Activated CD4-positive, alpha-beta T cell treated with anti-CD3 and anti-CD28 coated beads for 4 hours (primary cell): Measurements from ENCODE around the gene ZFAND3.

Source experiments
- DNase-seq, 2 donors: peaks; one replicate each; pipeline ENCODE4 v3.0.0-alpha.2; 2020

Gene ZFAND3

DNA sequence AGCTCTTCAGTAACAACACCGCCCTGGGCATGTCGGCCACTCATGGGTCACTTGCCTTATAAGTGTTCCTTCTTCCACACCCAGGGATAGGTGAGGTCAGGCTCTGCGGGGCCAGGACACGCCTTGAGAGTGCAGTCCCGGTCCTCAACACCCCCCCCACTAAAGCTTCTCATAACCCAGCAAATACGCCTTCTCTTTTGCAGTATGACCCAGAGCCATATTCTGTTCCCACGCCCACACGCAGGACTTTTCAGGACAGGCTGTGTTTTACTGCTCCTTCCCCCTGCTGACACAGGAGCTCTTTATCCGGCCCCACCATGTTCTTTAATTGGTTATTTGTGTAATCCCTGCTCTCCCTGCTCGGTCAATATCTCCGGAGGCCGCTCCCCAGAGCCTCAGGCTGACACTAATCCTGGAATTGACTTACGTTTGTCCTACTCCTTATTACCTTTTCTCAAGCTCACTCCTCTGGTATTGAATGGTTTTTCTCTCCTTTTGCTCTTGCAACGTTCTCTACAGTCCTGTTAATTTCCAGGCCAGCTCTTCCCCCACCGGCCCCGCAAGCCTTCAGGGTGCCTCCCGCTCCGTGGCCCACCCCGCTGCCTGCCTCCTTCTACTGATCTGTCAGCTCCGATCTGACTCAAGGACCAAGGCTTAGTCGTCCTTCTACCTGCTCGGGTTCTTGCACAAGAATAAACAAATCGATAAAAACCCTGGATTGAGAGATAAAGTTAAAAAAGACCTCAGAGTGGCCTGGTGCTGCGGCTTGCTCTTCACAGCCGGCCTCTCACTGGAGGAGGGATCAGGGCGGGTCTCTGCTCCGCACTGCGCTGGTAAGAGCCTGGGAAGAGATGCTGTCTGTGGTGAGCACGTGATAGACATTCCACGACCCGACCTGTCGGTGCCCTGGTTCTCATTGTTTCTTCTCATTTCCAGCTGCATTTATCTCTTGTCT lies 357.5 kb downstream of the ZFAND3 start:
- no peak for DNase-seq

DNA sequence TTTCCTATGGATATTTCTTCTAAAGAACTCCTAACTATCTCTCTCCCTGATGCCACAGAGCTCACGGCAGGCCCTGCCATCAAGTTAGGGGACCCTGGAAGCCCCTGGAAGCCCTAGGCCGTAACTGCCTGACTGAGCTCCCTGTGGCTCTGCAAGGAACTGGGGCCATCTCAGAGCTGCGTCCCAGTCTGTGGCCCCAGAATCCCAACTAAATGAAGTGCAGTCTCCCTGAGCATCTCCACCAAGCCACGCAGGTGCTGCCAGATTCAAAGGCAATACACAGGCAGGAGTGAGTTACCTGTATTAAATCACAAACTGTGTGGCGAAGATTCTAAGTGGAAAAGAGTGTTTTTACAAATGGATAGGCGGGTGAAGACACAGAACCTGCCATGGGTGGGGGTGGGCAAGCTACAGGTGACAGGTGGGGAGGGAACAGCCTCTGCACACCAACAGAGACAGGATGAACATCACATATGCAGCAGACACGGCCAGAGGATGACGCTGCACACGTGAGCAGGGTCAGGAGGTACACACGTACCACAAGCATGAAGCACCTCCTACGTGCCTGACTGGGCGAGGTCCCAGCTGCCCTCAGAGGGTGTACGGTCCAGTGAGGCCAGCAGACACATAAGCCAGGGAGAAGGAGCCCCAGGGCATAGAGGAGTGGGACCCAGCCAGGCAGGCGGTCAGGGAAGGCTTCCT lies 358.5 kb downstream of the ZFAND3 start:
- DNase-seq, result no peak

DNA sequence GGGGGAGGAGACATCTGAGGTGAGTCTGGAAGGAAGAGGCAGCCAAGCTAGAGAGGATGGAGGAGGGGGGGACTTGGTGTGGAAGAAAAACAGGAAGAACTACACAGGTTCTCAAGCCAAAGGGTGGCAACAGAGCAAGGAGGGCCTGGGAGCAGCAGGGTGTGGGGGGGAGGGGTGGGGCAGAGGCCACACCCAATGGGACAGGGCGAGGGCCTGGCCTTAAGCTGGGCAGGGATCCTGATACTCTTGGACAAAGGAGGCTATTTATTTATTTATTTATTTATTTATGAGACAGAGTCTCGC lies 359.0 kb downstream of the ZFAND3 start:
- DNase-seq, result no peak

DNA sequence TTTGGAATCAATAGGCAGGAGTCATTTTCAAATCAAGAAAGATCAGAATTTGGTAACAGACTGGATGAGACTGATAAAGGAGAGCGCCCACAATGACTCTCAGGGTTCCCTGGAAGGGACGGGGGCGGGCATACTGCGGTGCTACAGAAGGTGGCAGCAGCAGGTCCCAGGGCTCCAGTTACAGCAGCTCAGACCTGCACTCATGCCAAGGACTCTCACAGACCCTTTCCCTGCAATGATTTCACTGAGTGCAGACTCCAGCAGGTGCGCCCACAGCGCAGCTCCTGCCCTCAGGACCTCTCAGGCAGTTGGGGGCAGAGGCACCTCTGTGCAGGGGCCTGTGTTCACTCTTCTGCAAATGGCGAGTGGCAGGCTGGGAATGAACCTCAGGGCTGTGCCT lies 359.8 kb downstream of the ZFAND3 start:
- DNase-seq, result no peak

DNA sequence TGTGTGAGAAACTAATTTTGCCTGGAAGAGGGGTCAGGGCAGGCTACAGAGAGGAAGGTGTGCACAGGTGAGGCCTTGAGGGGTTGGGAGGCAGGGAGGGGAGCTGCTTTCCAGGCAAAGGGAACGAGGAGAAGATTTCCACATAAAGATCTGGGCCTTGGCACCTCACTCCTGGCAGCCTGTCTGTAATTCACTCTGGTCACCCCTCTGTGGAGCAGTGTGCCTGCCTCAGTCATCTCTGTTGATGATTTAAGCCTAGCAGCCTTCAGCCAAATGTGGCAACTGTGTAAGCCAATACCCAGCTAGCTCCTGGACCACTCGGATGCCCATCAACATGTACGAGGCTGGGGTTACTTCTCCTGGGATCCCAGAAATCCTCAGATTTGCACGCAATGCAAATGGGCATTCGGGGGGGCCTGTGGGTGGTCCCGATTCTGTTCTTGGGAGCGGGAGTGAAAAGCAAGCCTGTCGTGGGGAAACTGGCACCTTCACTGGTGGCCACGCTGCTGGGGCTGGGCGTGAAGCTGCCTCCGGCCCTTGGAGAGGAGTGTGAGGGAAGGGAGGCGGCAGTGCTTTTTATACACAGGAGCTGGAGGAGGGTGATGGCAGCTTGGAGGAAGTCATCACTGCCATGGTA lies 360.4 kb downstream of the ZFAND3 start:
- no peak for DNase-seq

DNA sequence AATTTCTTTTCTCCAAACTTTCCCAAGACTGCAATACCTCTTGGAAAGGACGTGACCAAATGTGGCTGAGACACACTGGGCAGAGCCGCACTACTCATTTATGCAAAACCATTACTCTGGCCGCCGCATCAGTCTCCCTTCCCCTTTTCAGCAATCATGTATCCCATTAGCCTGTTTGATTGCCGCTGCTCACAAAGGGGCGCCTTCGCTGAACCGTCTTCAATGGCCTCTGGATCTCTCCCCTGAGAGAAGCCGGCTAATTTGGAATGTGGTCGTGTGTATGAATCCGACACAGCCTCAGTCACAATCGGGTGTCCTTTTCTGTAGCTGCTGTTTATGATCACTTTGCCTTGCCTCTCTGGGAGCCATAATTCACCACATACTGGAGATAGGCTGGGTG lies 361.1 kb downstream of the ZFAND3 start:
- DNase-seq, result no peak

DNA sequence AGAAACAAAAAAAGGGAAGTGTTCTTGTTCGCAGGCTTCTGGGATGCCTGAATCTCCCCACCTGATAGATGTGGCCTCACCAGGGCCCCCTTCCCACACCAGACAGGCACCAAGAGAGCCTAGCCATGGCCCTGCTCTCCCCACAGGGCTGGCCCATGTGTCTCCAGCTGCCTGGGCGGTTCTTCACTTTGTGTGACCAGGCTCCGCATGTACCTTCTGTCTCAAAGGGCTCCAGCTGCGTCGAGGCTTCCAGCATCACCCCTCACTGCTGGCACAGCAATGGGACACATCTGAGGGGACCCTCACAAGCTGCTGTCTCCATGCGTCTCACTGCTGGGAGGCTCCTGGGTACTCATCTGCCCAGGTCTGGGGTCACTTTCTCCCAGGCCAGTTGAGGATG lies 362.9 kb downstream of the ZFAND3 start:
- no peak for DNase-seq

DNA sequence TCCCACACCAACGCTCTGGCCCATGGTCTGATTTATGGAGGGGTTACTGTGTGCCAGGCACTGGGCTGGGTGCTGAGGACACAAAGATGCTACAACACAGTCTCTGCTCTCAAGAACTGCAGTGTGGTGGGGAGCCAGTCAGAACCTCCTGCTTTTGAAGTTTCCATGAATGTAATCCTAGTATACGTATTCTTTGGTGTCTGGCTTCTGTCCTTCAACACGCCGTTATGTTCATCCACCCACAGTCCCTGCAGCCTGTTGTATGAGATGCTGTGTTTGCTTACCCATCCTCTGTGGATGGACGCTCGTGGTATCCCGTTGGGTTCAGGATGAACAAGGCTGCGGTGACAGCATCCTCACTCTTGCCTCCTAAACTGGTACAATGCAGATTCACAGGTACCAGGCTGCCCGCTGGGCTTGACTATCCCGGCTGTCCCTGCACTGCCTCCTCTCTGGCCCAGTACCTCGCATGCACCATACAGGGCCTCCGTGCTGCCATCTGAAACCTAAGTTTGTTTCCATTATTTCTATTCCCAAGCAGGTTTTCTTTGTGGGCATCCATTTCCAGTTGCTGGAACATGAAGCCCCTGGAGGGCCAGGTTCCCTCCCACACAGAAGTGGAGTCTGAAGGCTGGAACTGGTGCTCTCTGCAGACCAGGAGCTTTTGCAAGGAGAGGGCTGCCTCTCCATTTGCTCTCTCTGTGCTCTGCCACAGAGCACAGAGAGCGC lies 364.5 kb downstream of the ZFAND3 start:
- DNase-seq, result no peak

DNA sequence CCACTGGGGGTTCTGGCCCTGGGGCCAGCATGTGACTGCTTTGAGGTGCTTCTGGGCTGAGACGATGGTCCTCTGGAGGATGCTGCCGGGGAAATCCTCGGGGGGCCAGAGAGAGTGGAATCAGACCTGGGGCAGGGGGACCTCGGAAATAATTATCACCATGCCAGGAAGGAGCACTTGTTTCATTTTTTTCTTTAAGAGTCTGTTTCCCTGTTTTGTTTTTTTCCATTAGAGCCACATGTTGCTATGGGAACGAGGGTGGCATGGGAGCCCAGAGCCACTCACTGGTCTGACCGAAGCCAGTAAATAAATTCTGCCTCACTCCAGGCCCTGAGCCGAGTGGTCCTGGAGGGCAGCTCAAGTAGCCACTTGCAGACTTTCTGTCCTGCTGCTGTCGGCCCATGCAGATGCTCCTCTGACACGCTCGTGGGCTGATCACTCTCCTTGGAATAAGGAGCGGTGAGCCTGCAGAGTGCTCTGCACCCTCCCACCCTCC lies 365.1 kb downstream of the ZFAND3 start:
- DNase-seq, result no peak

DNA sequence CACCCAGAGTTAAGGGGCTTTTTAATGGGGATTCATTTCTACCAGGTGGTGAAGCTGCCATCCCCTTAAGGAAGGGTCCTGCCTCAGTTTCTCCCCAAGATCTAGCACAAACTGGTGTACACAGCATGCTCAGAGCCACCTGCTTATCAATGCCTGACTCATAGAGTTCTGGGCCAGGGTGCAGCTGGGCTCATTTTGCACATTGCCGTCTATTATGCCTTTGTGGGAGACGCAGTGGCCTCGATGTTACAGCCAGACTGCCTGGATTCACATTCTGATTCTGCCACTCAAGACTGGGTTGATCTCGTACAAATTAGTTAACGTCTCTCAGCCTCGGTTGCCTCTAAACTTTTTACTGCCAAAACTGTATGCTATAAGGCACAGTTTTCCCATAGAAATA lies 365.7 kb downstream of the ZFAND3 start:
- DNase-seq, result no peak

DNA sequence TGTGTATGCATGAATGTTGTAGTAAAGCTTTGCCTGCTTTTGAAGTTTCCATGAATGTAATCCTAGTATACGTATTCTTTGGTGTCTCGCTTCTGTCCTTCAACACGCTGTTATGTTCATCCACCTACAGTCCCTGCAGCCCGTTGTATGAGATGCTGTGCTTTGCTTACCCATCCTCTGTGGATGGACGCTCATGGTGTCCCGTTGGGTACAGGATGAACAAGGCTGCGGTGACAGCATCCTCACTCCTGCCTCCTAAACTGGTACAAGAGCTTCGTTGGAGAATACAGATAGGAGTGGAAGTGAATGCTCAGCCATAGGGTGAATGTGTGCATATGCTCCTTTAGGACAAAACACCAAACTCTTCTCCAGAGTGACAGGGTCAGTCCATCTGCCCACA lies 366.2 kb downstream of the ZFAND3 start:
- DNase-seq, result no peak

DNA sequence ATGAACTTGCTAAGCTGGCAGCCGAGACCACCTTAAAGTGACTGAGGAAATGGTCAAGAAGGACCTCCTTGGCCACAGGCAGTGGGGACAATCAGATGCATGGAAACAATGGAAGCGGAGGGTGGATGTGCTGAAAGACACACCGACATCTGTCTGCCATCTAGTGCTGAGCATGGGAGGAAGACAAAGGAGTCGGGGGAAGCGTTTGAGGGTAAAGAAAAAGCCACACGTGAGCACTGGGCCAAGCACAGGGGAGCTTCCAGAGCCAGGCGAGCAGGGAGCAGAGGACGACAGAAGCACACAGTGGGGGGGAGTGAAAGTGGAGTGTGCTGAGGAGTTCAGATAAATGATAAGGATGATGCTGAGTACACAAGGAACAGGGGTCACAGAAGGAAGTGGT lies 367.8 kb downstream of the ZFAND3 start:
- no peak for DNase-seq

DNA sequence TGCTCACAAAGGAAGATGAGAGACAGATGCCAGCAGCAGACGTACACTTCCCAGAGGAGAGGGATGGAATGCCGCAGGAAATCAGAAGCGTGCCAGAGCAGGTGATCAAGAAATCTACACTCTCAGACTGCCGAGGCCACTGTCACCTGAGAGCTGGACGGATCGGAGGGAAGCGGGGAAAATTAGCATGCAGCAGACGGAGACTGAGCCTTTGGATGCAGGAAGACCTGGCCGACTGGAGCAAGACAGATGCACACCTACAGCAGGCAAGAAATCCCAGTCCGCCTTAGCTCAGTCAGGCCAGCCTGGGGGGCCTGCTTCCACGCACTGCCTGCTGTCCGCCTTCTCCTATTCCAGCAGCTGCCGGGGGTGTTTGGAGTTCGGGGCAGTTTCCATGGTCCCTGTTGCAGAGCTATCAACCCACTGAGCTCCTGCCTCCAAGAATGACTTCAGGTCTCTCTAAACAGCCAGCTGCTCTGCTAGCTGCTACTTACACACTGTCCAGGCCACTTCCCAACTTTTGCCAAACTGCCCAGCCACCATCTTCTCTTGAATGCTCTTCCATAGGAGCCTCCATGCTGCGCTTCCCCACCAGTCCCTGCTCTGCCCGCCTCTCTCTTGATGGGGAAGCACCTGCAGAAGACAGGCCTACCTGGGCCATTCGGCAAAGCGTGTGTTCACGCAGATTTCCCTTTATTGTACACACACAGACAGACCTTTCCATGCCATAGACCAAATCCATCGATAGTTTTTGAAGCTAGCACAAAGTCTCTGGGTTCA lies 368.5 kb downstream of the ZFAND3 start:
- DNase-seq, result no peak

DNA sequence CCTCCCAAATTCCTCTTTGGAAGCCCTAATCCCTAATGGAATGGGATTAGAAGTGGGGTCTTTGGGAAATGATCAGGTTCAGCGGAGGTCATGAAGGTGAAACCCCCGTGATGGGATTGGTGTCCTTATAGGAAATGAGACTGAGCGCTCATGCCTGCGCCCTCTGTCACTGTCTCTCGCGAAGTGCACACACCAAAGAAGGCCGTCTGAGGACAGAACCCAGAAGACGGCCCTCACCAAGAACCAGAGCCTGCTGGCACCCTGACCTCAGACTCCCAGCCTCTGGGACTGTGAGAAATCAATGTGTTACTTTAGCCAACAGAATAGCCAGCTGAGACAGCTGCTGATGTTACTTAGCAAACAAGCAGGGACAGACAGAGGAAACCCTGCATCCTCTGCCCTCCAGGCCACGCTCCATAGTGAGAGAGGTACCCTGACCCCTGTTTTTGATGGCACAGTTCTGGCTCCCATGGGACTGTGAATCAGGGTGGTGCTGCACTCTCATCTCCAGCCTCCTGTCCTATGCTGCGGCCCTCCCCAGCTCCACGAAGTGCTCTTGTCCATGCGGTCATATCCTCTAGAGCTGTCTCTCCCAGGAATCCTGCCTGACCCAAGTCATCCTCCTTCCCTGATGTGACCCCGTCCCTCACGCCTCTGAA lies 369.3 kb downstream of the ZFAND3 start:
- DNase-seq, result no peak

DNA sequence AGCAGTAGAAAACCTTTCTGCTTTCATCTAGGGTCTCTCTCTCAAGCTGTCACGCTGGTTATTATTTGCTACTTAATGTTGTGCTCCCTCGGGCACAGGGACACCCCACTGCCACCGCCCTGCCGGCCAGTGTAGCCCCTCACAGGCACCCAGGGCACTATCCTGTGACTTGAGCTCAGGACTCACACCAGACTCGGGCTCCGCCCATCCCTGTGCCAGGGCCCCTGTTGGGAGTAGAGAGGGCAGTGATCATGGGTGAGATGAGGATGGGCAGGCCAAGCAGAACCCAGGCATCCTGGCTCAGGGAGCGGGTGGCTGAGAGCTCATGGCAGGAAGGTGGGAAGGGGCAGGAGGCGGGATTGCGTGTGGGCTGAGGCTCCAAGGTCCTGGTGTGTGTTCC lies 371.9 kb downstream of the ZFAND3 start:
- DNase-seq, result no peak

DNA sequence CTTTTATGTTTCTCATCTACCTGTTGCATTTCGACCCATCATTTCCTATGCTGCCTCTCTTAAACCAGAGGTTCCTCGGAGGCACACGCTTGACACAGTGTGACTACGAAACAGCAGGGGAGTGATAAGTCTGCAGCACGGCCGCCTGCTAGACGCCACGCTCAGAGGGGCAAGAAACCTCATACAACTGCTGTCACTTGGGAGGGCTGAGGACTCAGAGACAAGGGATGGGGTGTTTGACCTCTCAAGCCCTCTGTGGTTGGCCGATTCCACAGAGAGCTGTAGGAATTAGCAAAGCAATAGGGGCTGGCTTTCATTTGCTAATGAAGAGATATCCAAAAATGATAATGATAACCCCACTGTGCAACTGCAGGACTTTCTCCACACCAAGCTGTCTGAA lies 372.5 kb downstream of the ZFAND3 start:
- DNase-seq, result no peak

DNA sequence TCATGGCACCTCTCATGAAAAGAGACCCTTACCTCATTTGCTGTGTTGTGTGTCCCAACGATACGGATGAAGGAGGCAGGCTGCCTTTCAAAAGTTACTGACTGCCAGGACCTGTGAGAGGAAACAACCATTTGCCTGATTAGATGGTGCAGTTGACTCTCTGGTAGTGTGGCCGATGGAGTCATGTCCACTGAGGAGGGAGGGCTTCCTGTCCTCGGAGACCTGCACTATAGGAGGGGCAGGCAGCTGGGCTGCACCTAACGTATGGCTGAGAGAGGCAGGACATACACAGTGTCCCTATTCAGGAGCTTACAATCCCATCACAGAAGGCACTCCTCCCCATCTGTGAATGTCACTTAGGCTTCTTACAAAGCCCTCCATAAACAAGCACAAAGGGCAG lies 373.0 kb downstream of the ZFAND3 start:
- no peak for DNase-seq

DNA sequence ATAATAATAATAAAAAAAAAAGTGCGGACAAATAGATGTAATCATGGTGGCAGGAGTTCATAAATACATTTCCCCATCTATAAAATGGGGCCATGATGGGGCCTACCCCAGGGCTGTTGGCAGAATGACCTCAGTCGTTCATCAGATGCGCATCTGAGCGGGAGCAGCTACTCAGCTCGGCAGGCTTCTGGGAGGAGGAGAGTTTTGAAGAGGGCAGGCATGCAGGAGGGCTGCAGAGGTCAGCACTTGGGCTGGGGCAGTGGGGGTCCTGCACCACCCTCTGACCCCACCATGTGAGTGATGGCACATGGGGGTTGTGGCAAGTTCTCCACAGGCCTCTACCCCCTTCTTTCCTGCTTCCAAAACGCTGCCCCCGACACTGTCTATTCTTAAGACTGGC lies 373.5 kb downstream of the ZFAND3 start:
- DNase-seq, result no peak

DNA sequence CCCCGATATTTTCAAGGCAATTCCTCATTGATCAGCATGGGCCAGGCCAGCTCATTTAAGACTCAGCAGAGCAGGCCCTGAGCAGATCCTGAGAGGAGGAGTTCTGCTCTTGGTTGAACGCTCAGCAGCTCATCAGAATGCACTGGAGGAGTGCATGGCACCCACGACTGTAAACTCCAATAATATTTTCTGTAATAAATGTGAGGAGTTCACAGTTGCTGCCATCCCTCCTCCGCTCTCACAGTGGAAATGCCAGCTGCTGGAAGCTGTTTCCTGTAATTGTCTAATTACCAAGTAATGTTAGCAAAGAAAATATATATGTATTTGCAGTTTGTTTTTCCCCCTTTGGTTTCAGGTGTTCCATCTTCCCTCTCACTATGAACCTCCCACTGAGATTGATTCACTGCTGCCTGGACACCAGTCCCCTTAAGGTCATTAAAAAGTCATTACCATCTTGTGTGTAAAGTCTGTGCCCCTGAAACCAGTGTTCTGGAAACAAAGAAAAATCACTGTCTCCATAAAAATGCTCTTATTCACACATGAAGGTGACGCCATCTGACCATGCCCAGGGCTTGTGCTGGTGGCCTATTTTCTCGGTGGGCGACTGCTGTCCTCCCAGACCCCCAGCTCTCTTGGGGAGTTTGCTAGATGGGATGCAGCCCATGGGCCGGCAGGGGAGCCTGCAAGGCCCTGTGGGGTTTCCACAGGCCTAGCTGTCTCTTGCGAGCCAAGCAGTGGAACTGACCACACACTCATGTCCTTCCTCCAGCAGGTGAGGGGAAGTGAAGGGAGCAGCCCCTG lies 374.2 kb downstream of the ZFAND3 start:
- DNase-seq, result no peak

DNA sequence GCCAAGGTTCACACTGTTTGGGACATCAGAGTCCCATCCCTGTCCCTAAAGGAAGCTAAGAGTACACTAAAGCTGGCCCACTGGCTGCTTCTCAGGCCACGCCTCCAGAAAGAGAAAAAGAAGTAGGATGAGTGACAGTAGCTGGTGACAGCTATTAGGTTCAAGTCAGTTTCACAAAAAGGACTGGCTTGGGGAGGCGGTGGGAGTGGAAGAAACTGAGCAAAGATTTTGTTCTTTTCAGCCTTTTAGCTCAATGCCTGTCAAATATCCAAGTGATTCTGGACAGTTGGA lies 374.7 kb downstream of the ZFAND3 start:
- DNase-seq, result no peak

DNA sequence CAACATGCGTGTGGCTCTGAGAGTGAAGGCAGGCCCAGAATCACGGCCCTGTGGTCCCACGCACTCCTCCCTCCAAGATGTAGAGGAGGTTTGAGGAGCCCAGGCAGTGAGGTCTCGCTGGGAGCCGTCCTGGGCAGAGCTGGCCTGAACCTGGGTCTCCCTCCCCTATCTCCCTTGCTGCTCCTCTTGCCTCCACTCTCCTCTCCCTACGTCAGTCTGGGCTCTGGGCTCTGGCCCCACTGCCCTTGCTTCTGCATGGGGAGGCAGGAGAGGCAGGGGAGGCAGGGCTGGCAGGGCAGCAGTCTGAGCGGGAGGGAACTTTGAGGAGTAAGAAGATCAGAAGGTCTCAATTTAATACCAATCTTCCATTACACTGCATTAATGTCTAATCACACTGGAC lies 375.1 kb downstream of the ZFAND3 start:
- no peak for DNase-seq
